T-helper 2 cell (primary cell): ENCODE measurements around the gene ANKH.

Source experiments
- DNase-seq, 5 experiments: peaks; one replicate each; pipeline versions ENCODE4 v3.0.0 to v3.0.0-alpha.2; 2012 to 2022

ANKH gene

GRCh38 chr5:14710313-14710994 lies 161.1 kb downstream of the ANKH start:
- no peak for DNase-seq

- peak in 1 of 5 experiments; percentile 69 for DNase-seq
These were observed 163.0 kb downstream of the ANKH start for GRCh38 chr5:14708551-14708950.

- DNase-seq, result peak in 1 of 5 experiments; percentile 49
These were observed 163.7 kb downstream of the ANKH start for GRCh38 chr5:14707811-14708390.

GRCh38 chr5:14706615-14707021 lies 165.0 kb downstream of the ANKH start:
- DNase-seq, result peak in 3 of 5 experiments; percentile 36 to 96 (median 57)

- DNase-seq, result peak in 1 of 5 experiments; percentile 34
These were observed 166.0 kb downstream of the ANKH start for GRCh38 chr5:14705556-14705955.

- peak in 1 of 5 experiments; percentile 57 for DNase-seq
These were observed 169.2 kb downstream of the ANKH start for GRCh38 chr5:14702238-14702839.

GRCh38 chr5:14701556-14701955 lies 170.0 kb downstream of the ANKH start:
- DNase-seq, result no peak

GRCh38 chr5:14700478-14701436 lies 170.8 kb downstream of the ANKH start:
- DNase-seq, result peak in 1 of 5 experiments; percentile 34

- DNase-seq, result peak in 1 of 5 experiments; percentile 74
These were observed 171.7 kb downstream of the ANKH start for GRCh38 chr5:14699807-14700400.

GRCh38 chr5:14699159-14699558 lies 172.4 kb downstream of the ANKH start:
- DNase-seq, result peak in 1 of 5 experiments; percentile 18

- DNase-seq, result no peak
These were observed 173.1 kb downstream of the ANKH start for GRCh38 chr5:14698495-14698894.

- no peak for DNase-seq
These were observed 174.7 kb downstream of the ANKH start for GRCh38 chr5:14696851-14697250.

GRCh38 chr5:14696057-14696456 lies 175.5 kb downstream of the ANKH start:
- DNase-seq, result peak in 1 of 5 experiments; percentile 40

GRCh38 chr5:14695152-14695551 lies 176.4 kb downstream of the ANKH start:
- no peak for DNase-seq

GRCh38 chr5:14693070-14693469 lies 178.5 kb downstream of the ANKH start:
- DNase-seq, result no peak

- DNase-seq, result no peak
These were observed 184.4 kb downstream of the ANKH start for GRCh38 chr5:14687023-14687665.

- no peak for DNase-seq
These were observed 185.1 kb downstream of the ANKH start for GRCh38 chr5:14686517-14686916.

GRCh38 chr5:14685757-14686156 lies 185.8 kb downstream of the ANKH start:
- DNase-seq, result peak in 2 of 5 experiments; percentile 46 to 77

GRCh38 chr5:14684757-14685156 lies 186.8 kb downstream of the ANKH start:
- DNase-seq, result no peak

GRCh38 chr5:14683906-14684455 lies 187.6 kb downstream of the ANKH start:
- no peak for DNase-seq

GRCh38 chr5:14681236-14681752 lies 190.3 kb downstream of the ANKH start:
- DNase-seq, result no peak
